ENCODE data around the gene PLOD3.

The PLOD3 gene

DNA sequence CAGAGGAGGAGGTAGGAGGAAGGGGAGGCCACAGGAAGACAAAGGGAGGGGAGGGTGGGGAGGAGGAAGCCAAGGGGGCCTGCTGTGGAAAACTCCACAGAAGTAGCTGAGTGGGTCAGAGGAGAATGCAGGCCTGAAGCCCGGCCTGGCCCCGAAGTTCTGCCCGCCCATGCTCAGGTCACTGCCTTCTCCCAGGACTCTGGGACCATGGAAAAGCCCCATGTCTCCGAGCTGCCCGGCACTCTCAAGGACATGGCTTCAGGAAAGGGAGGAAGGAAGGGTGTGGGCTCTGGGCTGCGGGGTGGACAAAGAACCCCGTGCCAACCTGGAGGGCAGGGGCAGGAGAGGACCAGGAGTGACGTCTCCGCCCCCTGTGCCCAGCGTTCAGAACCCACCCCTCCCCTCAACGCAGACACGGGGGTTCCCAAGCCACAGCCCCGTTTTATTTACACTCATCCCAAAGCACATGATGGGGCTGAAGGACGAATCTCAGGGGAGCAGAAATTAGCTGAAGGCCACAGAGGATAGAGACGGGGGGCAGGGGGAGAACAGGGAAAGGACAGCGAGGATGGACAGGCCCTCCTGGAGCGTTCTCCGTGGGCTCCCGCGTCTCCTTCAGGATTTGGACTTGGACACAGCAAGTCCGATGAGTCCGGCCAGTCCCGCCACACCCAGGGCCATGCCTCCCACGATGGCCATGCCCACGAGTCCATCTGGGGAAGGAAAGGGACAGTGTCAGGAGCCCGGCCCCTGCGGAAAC lies 22.0 kb upstream of the PLOD3 start:
- peak; percentile 1 for DNase-seq (ENCODE audit: low spot score)

- peak; percentile 3 for DNase-seq (ENCODE audit: low spot score)
Observed at GRCh38 chr7:101238226-101239182, 21.1 kb upstream of the PLOD3 start.

DNA sequence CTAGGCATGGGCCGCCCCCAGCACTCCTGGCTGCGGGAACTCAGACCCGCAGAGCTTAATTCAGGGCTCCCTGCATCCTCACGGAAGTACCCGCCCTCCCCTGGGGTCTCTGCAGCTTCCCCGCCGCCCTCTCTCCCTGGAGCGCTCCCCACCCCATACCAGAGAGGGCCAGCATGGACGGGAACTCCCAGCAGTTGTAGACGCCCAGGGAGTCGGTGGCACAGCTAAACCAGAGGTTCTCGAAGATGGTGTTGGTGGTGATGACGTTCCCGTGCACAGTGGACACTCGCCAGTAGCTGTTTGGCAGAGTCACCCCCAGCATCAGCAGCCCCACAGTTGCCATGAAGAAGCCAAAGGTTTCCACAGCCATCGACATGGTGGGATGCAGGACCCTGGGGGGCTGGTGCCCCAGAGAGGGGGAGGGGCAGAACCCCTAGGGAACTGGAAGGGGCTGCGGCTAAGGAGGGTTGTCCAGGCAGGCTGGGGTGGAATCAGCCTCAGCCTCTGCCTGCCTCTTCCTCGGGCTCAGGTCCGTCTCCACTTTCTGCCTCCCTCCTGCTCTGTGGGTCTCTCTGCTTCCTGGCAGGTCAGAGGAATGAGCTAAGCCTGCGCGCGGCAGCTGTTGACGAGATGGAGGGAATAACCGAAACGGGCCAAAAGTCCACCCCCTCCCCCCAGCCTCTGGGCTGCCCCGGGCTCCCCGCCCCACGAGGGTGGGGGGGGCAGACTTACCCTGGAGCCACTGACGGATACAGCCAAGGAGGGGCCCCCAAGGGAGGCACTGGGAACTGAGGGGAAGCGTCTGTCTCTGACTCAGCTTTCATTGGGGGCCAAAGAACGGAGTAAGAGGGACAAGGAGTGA lies 20.1 kb upstream of the PLOD3 start, which contains the start of gene CLDN15:
CLDN15 (minus strand) TSS at position 597 of the 862 bp plus-strand sequence; CDS start at position 376, 221 bp downstream.
- peak; percentile 6 for DNase-seq (ENCODE audit: low spot score)

DNA sequence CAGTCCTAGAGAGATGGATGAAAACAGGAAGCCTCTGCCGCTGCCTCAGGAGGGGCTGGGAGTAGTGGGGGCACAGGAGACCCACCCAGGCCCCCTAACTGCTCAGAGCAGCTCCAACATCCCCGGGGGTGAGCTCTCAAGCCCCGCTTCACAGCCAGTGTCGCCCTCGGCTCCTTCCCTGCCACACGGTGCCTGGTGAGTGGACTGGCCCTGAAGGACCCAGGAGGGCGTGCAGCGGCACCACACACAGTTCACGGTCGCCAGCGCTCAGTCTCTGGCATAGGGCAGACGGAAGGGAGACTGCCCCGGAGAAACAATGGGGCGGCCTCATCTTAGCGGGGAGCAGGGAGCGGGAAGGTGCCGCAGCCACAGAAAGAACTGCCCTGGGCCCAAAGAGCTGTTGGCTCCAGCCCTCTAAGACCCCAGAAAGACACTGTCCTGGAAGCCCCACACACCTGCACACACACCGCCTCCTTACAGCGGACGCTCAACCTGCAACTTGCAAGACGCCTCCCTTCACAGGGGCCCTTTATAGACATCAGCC lies 19.0 kb upstream of the PLOD3 start:
- peak; percentile 1 for DNase-seq (ENCODE audit: low spot score)

DNA sequence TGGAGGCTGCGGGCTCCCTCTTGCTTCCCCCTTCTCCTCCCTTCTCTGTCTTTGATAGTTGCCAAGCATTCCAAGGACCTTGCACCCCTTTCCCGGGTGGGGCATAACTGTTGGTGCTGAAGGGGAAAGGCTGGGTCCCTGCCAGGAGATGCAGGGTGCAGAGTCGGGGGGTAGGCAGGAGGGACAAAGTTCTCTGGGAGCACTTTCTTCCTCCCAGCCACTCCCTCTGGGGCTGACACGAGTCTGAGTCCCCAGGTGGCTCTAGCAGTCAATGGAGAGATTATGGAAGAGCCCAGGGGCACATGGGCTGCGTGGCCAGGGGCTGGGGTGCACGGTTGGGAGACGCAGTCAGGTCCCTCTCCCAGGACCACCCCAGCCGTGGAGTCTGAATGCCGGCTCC lies 18.1 kb upstream of the PLOD3 start:
- peak; percentile 5 for DNase-seq (ENCODE audit: low spot score)

DNA sequence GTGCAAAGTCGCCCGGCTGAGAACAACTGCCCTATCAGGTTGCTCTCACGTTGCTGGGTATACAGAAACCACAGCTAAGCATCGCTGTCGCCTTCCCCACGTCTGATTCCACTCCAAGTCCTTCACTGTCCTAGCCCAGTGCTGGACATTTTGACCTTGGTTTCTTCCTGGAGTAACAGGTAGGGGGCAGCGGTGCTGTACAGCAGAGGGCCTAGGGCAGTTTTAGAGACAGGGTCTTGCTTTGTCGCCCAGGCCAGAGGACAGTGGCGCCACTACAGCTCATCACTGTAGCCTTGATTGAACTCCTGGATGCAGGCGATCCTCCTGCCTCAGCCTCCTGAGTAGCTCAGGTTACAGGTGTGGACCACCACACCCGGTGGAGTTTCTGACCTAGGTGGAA lies 17.7 kb upstream of the PLOD3 start:
- DNase-seq (ENCODE audit: low spot score): peak; percentile 27

- DNase-seq (ENCODE audit: low spot score): peak; percentile 5
Observed at GRCh38 chr7:101234636-101235035, 17.3 kb upstream of the PLOD3 start.

DNA sequence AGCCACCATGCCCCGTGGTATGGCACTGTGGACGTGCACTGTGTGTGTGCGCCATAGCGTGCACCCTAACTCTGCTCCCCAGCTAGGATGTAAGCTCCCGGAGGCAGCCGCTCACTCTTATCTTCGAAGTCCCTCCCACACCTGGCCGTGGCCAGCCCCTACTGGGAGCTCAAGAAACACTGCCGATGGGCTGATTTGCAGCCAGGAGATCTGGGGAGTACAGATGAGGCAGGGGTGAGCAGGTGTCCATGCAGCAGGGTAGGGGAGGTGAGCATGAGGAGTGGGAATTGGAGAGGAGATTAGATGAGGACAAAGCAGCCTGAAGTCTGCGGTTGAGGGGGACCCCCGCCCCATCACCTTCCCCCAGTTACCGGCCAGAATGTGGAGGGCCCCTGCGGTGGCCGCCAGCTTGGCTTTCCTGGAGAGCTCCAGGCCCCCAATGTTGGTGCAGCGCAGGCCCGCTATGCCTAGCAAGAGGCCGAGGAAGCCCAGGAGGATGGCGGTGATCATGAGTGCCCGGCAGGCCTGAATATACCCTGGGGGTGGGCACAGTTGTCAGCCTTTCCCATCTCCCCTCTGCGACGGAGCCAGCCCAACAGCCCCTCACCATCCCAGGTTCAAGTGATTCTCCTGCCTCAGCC lies 16.6 kb upstream of the PLOD3 start:
- no peak for DNase-seq (ENCODE audit: low spot score)

DNA sequence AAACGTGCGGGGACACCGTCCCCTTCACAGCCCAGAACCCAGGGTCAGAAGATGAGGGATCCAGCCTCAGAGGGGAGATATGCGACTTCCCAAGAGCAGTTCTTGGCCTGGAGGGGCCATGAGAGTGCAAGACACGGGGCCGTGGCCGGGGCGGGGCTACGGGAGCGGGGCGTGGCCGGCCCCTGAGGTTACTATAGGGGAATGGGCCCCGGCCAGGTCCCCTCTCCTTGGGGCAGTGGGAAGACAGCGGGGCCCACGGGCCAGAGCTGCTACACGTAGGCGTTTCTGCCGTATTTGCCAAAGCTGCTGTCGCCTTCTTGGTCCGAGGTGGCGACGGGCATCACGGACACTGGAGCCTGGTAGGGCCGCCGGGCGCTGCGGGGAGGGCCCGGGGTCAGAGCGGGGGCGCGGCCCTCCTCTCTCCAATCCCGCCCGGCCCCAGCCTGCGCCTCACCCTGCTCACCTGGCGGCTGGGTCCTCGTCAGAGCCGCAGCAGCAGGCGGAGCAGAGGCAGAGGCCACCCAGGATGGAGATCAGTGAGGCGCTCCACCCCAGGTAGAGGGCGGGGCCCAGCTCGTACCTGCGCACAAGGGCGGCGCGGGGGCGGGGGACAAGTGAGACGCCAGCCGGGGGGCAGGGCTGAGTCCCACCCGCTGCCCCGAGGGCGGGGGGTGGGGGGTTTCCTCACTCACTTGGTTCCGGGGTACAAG lies 14.9 kb upstream of the PLOD3 start:
- no peak for DNase-seq (ENCODE audit: low spot score)

- DNase-seq (ENCODE audit: low spot score): no peak
Observed at GRCh38 chr7:101231644-101232043, 14.3 kb upstream of the PLOD3 start.

DNA sequence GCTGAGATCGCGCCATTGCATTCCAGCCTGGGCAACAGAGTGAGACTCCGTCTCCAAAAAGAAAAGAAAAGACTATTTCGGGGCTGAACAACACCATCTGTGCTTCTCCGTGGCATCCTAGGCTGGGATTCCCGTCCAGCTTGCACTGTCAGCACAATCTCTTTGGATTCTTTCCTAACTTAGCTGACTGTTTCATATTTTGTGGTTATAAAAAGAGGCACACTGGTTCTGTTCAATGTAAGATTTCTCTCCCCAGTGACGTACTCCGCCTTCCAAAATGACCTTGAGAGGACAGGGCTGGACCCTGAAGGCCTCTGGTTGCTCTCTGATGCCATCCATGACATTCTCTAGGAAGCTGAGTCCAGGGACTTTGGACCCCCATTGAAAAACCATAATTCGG lies 9.3 kb upstream of the PLOD3 start:
- DNase-seq (ENCODE audit: low spot score): no peak

DNA sequence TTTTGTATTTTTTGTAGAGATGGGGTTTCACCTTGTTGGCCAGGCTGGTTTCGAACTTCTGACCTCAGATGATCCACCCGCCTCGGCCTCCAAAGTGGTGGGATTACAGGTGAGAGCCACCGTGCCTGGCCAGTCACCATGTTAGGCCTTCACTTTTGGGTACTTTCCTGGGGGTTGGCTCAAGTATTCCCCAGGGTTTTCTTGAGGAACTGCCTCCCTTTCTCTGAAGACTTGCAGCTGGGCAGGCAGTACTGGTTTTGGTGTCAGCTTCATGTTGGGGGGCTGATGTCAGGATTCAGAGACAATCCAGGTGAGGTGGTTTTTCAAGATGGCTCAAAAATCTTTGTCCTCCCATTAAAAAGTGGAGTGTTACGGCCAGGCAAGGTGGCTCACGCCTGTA lies 8.3 kb upstream of the PLOD3 start:
- no peak for DNase-seq (ENCODE audit: low spot score)

- no peak for DNase-seq (ENCODE audit: low spot score)
Observed at GRCh38 chr7:101223528-101223927, 6.1 kb upstream of the PLOD3 start.

GRCh38 chr7:101222275-101222830 lies 5.0 kb upstream of the PLOD3 start:
- DNase-seq (ENCODE audit: low spot score): no peak

GRCh38 chr7:101220295-101220694 lies 2.9 kb upstream of the PLOD3 start:
- no peak for DNase-seq (ENCODE audit: low spot score)

DNA sequence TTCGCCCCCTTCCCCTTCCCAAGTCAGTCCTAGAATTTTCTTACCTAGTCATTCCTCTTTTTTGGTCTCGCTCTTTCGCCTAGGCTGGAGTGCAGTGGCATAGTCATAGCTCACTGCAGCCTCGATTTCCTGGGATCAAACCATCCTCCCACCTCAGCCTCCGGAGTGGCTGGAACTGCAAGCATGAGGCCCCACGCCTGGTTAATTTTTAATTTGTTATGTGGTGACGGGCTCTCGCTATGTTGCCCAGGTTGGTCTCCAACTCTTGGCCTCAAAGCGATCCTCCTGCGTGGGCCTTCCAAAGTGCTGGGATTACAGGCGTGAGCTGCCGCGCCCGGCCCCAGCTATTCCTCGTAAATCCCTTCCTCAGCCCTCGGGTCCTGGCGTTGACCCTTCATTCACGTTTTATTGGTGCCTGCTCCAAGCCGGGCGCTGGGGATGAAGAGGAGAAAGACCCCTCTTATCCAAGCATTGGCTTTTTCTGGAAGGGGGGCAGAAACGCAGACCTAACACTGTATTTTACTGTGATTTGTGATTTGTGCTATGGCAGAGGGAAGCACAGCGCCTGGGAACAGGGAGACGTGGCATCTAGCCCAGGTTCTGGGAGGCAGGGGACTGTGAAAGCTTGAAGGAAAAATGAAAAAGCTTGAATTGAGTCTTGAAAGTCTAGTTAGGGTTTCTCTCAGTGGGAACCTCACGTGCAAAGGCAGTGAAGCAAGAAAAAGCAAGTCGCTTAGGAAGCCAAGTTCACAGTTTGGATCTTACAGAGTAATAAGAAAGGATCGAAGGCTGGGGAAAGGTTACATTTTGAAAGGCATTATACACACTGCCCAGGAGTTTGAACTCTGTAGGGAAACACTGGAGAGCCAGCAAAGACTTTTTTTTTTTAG lies 1.1 kb upstream of the PLOD3 start:
- no peak for DNase-seq (ENCODE audit: low spot score)

GRCh38 chr7:101216860-101217387 lies 457 bp downstream of the PLOD3 start:
- no peak for DNase-seq (ENCODE audit: low spot score)

DNA sequence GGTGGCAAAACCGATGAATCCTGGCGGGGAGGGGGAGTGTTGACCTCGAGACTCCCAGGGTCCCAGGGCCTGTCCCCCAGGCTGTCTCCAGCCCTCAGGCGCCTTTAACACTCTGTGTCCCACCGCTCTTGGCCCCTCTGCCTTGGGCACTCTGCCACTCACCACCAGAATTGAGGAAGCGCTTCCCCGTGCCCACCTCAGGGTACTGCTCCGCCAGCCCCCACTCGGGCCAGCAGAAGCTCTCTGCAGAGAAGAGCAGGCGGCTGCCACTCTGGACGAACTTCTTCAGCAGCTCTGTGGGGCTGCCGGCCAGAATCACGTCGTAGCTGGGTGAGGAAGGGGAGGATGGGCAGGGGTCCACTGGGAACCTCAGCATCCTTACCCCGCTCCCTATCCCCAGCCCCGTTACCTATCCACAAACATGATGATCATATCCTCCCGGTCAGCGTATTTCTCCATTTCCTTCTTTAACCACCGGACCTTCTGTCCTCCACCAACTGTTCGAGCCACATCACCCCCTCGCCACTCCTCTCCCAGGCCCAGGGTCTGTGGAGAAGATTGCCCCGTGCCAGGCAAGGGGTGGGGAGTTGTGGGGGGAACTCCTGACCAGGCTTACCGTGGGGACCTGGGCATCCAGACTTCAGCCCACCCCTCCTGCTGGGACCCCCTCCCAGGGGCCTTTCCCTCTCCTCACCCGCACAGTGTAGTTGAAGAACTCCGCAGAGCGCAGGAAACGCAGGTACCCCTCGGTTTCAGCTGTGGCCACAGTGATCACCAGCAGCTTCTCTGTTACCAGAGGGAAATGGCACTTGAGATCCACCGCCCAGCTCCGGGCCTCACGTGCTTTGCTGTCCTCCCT lies 1.2 kb downstream of the PLOD3 start:
- DNase-seq (ENCODE audit: low spot score): peak; percentile 60
